Measurements from ENCODE around the gene PRSS33.

The PRSS33 gene

DNA sequence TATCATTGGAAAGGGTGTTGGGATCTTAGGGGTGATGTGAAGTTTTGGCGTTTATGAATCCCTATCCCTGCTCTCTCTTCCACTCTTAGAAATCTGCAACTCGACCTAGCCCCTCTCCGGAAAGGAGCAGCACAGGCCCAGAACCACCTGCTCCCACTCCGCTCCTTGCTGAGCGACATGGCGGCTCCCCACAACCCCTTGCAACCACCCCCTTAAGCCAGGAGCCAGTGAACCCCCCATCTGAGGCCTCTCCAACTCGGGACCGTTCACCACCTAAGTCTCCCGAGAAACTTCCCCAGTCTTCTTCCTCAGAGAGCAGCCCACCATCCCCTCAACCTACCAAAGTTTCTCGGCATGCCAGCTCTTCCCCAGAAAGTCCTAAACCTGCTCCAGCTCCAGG is 25.9 kb downstream of the PRSS33 start:
- H3K14ac ChIP-seq (ENCODE audit: low read length) = no peak overlapping the region
- H4K8ac ChIP-seq (ENCODE audit: low read depth, low read length) = no peak overlapping the region
- H2AK5ac ChIP-seq (ENCODE audit: low read length) = no peak overlapping the region
- no peak overlapping the region for H4K91ac ChIP-seq (ENCODE audit: low read depth, low read length)
- H3K23ac ChIP-seq (ENCODE audit: low read length) = no peak overlapping the region
- no peak overlapping the region for H2BK12ac ChIP-seq (ENCODE audit: low read length)
- no peak overlapping the region for H2BK5ac ChIP-seq (ENCODE audit: low read depth, low read length, poor library complexity)
- H3K4me3 ChIP-seq (ENCODE audit: low read depth, low read length) = no peak overlapping the region
- H3K9ac ChIP-seq (ENCODE audit: low read length) = no peak overlapping the region
- H2AFZ ChIP-seq (ENCODE audit: insufficient read depth, low read length, poor library complexity) = no peak overlapping the region
- no CpG with 5 or more reads among the region's 10 CpGs for WGBS (ENCODE audit: extremely low coverage, insufficient coverage, insufficient read length)
- no peaks in the 10 kb centered on the region for H3K27me3 ChIP-seq (ENCODE audit: insufficient read depth, low read length)
- H3K9me3 ChIP-seq (ENCODE audit: insufficient read depth, low read depth, low read length) = peaks cover 14% of the 10 kb centered on the region
- H2BK120ac ChIP-seq (ENCODE audit: insufficient read depth, low read length, poor library complexity) = no peak overlapping the region
- H3K4me2 ChIP-seq (ENCODE audit: low read length) = no peak overlapping the region
- H3K79me2 ChIP-seq (ENCODE audit: control insufficient read depth, insufficient read depth, low read length, poor library complexity) = peaks cover 3% of the 10 kb centered on the region
- H3K79me1 ChIP-seq (ENCODE audit: low read length) = no peaks in the 10 kb centered on the region
- H3K18ac ChIP-seq (ENCODE audit: low read length) = no peak overlapping the region
- no peak overlapping the region for H4K12ac ChIP-seq (ENCODE audit: low read depth, low read length)
- peaks cover 65 to 87% of the 10 kb centered on the region in 2 experiments for H3K36me3 ChIP-seq (ENCODE audit: control insufficient read depth in 1 of 2, insufficient read depth in 2 of 2, low read length in 2 of 2)
- no peak for DNase-seq
- no peaks in the 10 kb centered on the region for H3K4me1 ChIP-seq (ENCODE audit: control insufficient read depth in 1 of 2, insufficient read depth in 2 of 2, low read length in 2 of 2)
- no peak overlapping the region for H3K27ac ChIP-seq (ENCODE audit: low read depth, low read length)
- no peak overlapping the region for H3K4ac ChIP-seq (ENCODE audit: low read depth, low read length)

- no peak overlapping the region for H3K27ac ChIP-seq (ENCODE audit: low read depth, low read length)
- DNase-seq = no peak
- peaks cover 37% of the 10 kb centered on the region for H3K79me2 ChIP-seq (ENCODE audit: control insufficient read depth, insufficient read depth, low read length, poor library complexity)
- H3K4me2 ChIP-seq (ENCODE audit: low read length) = no peak overlapping the region
- no peak overlapping the region for H3K23ac ChIP-seq (ENCODE audit: low read length)
- no peak overlapping the region for H2BK120ac ChIP-seq (ENCODE audit: insufficient read depth, low read length, poor library complexity)
- 100% methylated on average over 1 of the region's 11 CpGs for WGBS (ENCODE audit: extremely low coverage, insufficient coverage, insufficient read length)
- H2AFZ ChIP-seq (ENCODE audit: insufficient read depth, low read length, poor library complexity) = no peak overlapping the region
- no peak overlapping the region for H3K14ac ChIP-seq (ENCODE audit: low read length)
- peaks cover 9% of the 10 kb centered on the region for H3K9me3 ChIP-seq (ENCODE audit: insufficient read depth, low read depth, low read length)
- peaks cover 38 to 50% of the 10 kb centered on the region in 2 experiments for H3K36me3 ChIP-seq (ENCODE audit: control insufficient read depth in 1 of 2, insufficient read depth in 2 of 2, low read length in 2 of 2)
- no peak overlapping the region for H4K12ac ChIP-seq (ENCODE audit: low read depth, low read length)
- no peak overlapping the region for H2AK5ac ChIP-seq (ENCODE audit: low read length)
- peaks cover 5 to 9% of the 10 kb centered on the region in 2 experiments for H3K4me1 ChIP-seq (ENCODE audit: control insufficient read depth in 1 of 2, insufficient read depth in 2 of 2, low read length in 2 of 2)
- no peak overlapping the region for H2BK12ac ChIP-seq (ENCODE audit: low read length)
- no peak overlapping the region for H2BK5ac ChIP-seq (ENCODE audit: low read depth, low read length, poor library complexity)
- no peaks in the 10 kb centered on the region for H3K27me3 ChIP-seq (ENCODE audit: insufficient read depth, low read length)
- H3K18ac ChIP-seq (ENCODE audit: low read length) = no peak overlapping the region
- no peak overlapping the region for H3K9ac ChIP-seq (ENCODE audit: low read length)
- H4K91ac ChIP-seq (ENCODE audit: low read depth, low read length) = no peak overlapping the region
- no peak overlapping the region for H3K4me3 ChIP-seq (ENCODE audit: low read depth, low read length)
- H4K8ac ChIP-seq (ENCODE audit: low read depth, low read length) = no peak overlapping the region
- peak overlapping the region; percentile 73 for H3K4ac ChIP-seq (ENCODE audit: low read depth, low read length)
- peaks cover 9% of the 10 kb centered on the region for H3K79me1 ChIP-seq (ENCODE audit: low read length)
Observed at GRCh38 chr16:2757344-2757743, 30.0 kb downstream of the PRSS33 start.

DNA sequence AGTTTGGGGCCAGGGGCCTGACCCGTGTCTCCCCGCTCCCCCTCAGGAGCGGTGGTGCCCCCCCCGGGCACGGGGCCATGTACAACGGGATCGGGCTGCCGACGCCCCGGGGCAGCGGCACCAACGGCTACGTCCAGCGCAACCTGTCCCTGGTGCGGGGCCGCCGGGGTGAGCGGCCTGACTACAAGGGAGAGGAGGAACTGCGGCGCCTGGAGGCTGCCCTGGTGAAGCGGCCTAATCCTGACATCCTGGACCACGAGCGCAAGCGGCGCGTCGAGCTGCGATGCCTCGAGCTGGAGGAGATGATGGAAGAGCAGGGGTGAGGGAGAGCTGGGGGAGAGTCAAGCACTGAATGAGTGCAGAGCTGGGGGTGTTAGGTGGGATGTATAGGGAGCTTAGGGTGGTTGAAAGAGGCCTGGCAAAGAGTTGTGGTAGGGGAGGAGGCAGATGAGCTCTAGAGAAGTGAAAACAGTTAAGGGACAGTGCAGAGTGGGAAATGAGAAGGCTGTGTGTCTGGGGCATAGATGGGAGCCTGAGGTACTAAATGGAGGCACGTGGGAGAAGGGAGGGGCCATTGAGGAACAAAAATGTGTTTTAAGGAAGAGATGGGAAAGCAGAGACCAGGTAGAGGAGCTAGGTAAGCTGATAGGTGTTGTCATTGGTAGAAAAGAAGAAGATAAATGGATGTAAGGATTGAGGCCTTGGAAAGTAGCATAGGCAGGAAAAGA is 30.9 kb downstream of the PRSS33 start:
- peak overlapping the region; percentile 28 for H4K12ac ChIP-seq (ENCODE audit: low read depth, low read length)
- no peak overlapping the region for H3K4me2 ChIP-seq (ENCODE audit: low read length)
- H3K79me2 ChIP-seq (ENCODE audit: control insufficient read depth, insufficient read depth, low read length, poor library complexity) = peaks cover 43% of the 10 kb centered on the region
- peaks cover 3% of the 10 kb centered on the region for H3K9me3 ChIP-seq (ENCODE audit: insufficient read depth, low read depth, low read length)
- no peak overlapping the region for H3K27ac ChIP-seq (ENCODE audit: low read depth, low read length)
- H2AK5ac ChIP-seq (ENCODE audit: low read length) = no peak overlapping the region
- H3K9ac ChIP-seq (ENCODE audit: low read length) = no peak overlapping the region
- H2BK120ac ChIP-seq (ENCODE audit: insufficient read depth, low read length, poor library complexity) = no peak overlapping the region
- H3K36me3 ChIP-seq (ENCODE audit: control insufficient read depth in 1 of 2, insufficient read depth in 2 of 2, low read length in 2 of 2) = peaks cover 29 to 41% of the 10 kb centered on the region in 2 experiments
- WGBS (ENCODE audit: extremely low coverage, insufficient coverage, insufficient read length) = no CpG with 5 or more reads among the region's 30 CpGs
- DNase-seq = no peak
- no peak overlapping the region for H2BK12ac ChIP-seq (ENCODE audit: low read length)
- no peak overlapping the region for H2BK5ac ChIP-seq (ENCODE audit: low read depth, low read length, poor library complexity)
- H3K14ac ChIP-seq (ENCODE audit: low read length) = no peak overlapping the region
- no peak overlapping the region for H3K23ac ChIP-seq (ENCODE audit: low read length)
- H4K8ac ChIP-seq (ENCODE audit: low read depth, low read length) = no peak overlapping the region
- no peak overlapping the region for H2AFZ ChIP-seq (ENCODE audit: insufficient read depth, low read length, poor library complexity)
- H4K91ac ChIP-seq (ENCODE audit: low read depth, low read length) = no peak overlapping the region
- peaks cover 7 to 11% of the 10 kb centered on the region in 2 experiments for H3K4me1 ChIP-seq (ENCODE audit: control insufficient read depth in 1 of 2, insufficient read depth in 2 of 2, low read length in 2 of 2)
- H3K4ac ChIP-seq (ENCODE audit: low read depth, low read length) = peak overlapping the region; percentile 89
- H3K18ac ChIP-seq (ENCODE audit: low read length) = no peak overlapping the region
- H3K4me3 ChIP-seq (ENCODE audit: low read depth, low read length) = no peak overlapping the region
- no peaks in the 10 kb centered on the region for H3K27me3 ChIP-seq (ENCODE audit: insufficient read depth, low read length)
- H3K79me1 ChIP-seq (ENCODE audit: low read length) = peaks cover 18% of the 10 kb centered on the region

DNA sequence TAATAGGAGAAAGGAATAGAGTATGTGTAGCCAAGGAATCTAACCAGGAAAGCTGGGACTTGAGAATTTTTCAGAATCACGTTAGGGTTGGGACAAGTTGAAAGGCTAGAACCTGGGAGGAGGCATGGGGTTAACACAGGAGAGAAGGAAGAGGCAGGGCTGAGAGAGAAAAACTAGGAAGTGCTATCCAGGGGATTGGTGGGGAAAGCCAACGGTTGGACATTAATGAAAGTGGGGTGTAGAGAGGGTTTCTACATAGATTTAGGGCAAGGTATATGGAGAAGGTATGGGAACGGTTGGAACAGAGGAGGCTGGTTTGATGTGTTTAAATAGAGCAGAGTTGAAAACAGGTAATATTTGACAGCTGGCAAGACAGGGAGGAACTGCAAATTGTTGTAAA is 32.2 kb downstream of the PRSS33 start:
- no peak overlapping the region for H4K91ac ChIP-seq (ENCODE audit: low read depth, low read length)
- no peak overlapping the region for H2AFZ ChIP-seq (ENCODE audit: insufficient read depth, low read length, poor library complexity)
- no peak overlapping the region for H3K27ac ChIP-seq (ENCODE audit: low read depth, low read length)
- 100% methylated on average over 1 of the region's 3 CpGs for WGBS (ENCODE audit: extremely low coverage, insufficient coverage, insufficient read length)
- H4K12ac ChIP-seq (ENCODE audit: low read depth, low read length) = no peak overlapping the region
- H2BK12ac ChIP-seq (ENCODE audit: low read length) = no peak overlapping the region
- no peak overlapping the region for H3K9ac ChIP-seq (ENCODE audit: low read length)
- no peak overlapping the region for H3K18ac ChIP-seq (ENCODE audit: low read length)
- peaks cover 10 to 14% of the 10 kb centered on the region in 2 experiments for H3K4me1 ChIP-seq (ENCODE audit: control insufficient read depth in 1 of 2, insufficient read depth in 2 of 2, low read length in 2 of 2)
- peak overlapping the region; percentile 6 for H3K4me2 ChIP-seq (ENCODE audit: low read length)
- no peak overlapping the region for H2AK5ac ChIP-seq (ENCODE audit: low read length)
- H3K27me3 ChIP-seq (ENCODE audit: insufficient read depth, low read length) = no peaks in the 10 kb centered on the region
- peaks cover 20% of the 10 kb centered on the region for H3K79me1 ChIP-seq (ENCODE audit: low read length)
- H4K8ac ChIP-seq (ENCODE audit: low read depth, low read length) = no peak overlapping the region
- H3K4ac ChIP-seq (ENCODE audit: low read depth, low read length) = peak overlapping the region; percentile 95
- no peak overlapping the region for H3K14ac ChIP-seq (ENCODE audit: low read length)
- H3K79me2 ChIP-seq (ENCODE audit: control insufficient read depth, insufficient read depth, low read length, poor library complexity) = peaks cover 46% of the 10 kb centered on the region
- H3K23ac ChIP-seq (ENCODE audit: low read length) = no peak overlapping the region
- no peak overlapping the region for H2BK5ac ChIP-seq (ENCODE audit: low read depth, low read length, poor library complexity)
- H2BK120ac ChIP-seq (ENCODE audit: insufficient read depth, low read length, poor library complexity) = no peak overlapping the region
- peaks cover 25 to 37% of the 10 kb centered on the region in 2 experiments for H3K36me3 ChIP-seq (ENCODE audit: control insufficient read depth in 1 of 2, insufficient read depth in 2 of 2, low read length in 2 of 2)
- DNase-seq = no peak
- H3K4me3 ChIP-seq (ENCODE audit: low read depth, low read length) = no peak overlapping the region
- H3K9me3 ChIP-seq (ENCODE audit: insufficient read depth, low read depth, low read length) = peaks cover under 1% of the 10 kb centered on the region
